ENCODE measurements around the gene SUGCT.

SUGCT gene

DNA sequence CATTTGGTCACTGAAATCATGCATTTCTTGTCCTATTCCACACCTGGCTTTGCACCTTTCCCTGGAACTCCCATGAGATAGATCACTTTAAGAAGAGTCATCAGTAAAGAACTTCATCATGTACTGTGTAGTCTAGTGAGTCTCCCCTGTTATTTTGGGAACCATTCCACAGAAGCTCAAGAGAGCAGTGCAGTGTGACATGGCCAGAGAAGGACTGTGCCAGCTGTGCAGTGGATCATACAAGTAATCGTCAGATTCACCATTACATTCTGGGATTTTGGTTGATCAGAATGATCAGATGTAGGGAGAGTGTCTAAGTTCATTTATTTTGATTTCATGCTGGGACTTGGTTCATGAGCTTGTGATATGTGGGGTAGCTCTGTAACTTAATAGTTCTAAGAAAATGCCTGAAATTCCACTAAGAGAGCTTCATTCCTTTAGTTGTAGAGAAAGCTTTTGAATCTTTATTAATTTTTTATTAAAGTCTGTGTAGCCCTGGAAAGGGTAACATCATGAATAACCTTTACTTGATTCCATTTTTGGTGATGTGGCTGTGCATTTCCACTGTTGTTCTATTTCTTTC lies 166.8 kb downstream of the SUGCT start:
- DNase-seq (ENCODE audit: low read depth): no peak
- TF ChIP-seq, protein P1, sequence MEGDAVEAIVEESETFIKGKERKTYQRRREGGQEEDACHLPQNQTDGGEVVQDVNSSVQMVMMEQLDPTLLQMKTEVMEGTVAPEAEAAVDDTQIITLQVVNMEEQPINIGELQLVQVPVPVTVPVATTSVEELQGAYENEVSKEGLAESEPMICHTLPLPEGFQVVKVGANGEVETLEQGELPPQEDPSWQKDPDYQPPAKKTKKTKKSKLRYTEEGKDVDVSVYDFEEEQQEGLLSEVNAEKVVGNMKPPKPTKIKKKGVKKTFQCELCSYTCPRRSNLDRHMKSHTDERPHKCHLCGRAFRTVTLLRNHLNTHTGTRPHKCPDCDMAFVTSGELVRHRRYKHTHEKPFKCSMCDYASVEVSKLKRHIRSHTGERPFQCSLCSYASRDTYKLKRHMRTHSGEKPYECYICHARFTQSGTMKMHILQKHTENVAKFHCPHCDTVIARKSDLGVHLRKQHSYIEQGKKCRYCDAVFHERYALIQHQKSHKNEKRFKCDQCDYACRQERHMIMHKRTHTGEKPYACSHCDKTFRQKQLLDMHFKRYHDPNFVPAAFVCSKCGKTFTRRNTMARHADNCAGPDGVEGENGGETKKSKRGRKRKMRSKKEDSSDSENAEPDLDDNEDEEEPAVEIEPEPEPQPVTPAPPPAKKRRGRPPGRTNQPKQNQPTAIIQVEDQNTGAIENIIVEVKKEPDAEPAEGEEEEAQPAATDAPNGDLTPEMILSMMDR (IDR thresholded peaks at IDR 0.05; ENCODE audit: low read depth, low read length, missing control alignments): no peak
- no peak overlapping the region for H3K4me3 ChIP-seq (ENCODE audit: low read depth, low read length)
- in situ Hi-C loops (cut with HindIII; ENCODE audit: low sequenced_read_pairs): no loop called here

DNA sequence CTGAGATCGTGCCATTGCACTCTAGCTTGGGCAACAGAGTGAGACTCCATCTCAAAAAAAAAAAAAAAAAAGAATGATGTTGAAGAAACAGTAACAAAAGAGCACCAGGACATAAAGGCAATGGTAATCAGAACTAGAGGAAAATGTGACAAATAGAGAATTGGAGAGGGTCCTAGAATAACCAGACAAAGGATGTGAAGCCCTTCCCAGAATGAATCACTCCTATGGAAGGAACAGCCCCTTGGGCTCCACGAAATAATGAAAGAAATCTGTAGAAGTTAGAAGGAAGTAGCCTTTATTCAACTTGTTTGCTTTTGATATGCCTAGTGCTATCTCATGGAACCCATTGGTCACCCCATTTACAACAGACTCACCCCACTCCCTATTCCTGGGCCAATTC lies 169.2 kb downstream of the SUGCT start:
- DNase-seq (ENCODE audit: low read depth): no peak
- in situ Hi-C loops (cut with HindIII; ENCODE audit: low sequenced_read_pairs): no loop called here
- TF ChIP-seq, protein P1 (IDR thresholded peaks at IDR 0.05; ENCODE audit: low read depth, low read length, missing control alignments): no peak
- H3K4me3 ChIP-seq (ENCODE audit: low read depth, low read length): no peak overlapping the region

DNA sequence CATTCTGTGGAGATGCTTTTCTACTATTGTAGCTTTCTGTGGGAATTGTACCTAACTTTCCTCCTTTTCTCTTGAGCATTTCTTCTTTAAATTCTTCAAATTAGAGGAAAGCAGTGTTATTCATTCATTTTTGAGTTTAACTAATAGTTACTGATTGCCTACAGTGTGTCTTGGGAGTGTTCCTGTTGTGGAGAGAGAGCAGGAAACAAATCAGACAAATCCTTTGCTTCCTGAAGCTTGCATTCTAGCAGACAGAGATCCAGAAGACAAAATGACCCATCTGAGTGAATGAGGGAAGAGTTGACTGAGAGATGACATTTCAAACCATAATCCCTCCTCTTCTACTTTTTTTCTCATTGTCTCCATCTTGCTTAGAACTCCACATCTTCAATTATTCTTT lies 170.4 kb downstream of the SUGCT start:
- TF ChIP-seq, protein P1 (IDR thresholded peaks at IDR 0.05; ENCODE audit: low read depth, low read length, missing control alignments): no peak
- H3K4me3 ChIP-seq (ENCODE audit: low read depth, low read length): no peak overlapping the region
- DNase-seq (ENCODE audit: low read depth): no peak
- in situ Hi-C loops (cut with HindIII; ENCODE audit: low sequenced_read_pairs): no loop called here

DNA sequence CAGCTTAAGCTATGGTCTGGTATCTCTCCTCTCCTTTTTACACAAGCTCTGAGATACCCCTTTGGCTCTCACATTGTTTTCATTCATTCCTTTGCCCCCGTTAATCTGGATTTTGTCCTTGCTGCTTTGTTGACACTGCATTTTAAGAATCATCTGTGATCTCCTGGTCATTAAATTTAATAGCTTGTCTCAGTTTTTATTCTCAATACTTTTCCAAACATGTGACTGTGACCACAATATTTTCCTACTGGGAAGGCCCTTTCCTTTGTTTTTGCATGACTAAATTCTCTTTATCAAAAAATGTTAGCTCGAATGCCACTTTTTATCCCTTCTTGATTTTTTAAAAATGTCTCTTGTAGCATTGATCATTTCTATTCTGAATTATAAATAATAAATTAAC lies 171.2 kb downstream of the SUGCT start:
- no peak for DNase-seq (ENCODE audit: low read depth)
- TF ChIP-seq, protein P1 (IDR thresholded peaks at IDR 0.05; ENCODE audit: low read depth, low read length, missing control alignments): no peak
- in situ Hi-C loops (cut with HindIII; ENCODE audit: low sequenced_read_pairs): no loop called here
- H3K4me3 ChIP-seq (ENCODE audit: low read depth, low read length): no peak overlapping the region

DNA sequence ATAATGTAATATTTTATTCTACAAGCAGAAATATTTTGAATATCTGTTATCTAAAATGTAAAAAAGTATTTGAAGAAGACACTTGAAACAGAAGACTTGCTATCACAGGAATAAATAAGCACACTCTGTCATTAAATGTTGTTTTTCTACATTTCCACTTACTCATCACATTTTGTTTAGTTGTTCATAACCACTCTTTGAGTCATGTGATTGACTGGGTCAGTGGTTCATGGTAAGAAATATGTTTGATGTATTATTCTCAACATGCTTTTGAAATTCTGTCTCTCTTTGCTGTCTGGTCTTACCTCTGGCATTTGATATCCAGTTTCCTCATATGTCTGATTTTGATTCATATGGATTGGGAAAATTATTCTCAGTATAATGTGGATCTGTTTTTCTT lies 171.8 kb downstream of the SUGCT start:
- in situ Hi-C loops (cut with HindIII; ENCODE audit: low sequenced_read_pairs): no loop called here
- no peak overlapping the region for H3K4me3 ChIP-seq (ENCODE audit: low read depth, low read length)
- TF ChIP-seq, protein P1 (IDR thresholded peaks at IDR 0.05; ENCODE audit: low read depth, low read length, missing control alignments): no peak
- no peak for DNase-seq (ENCODE audit: low read depth)

DNA sequence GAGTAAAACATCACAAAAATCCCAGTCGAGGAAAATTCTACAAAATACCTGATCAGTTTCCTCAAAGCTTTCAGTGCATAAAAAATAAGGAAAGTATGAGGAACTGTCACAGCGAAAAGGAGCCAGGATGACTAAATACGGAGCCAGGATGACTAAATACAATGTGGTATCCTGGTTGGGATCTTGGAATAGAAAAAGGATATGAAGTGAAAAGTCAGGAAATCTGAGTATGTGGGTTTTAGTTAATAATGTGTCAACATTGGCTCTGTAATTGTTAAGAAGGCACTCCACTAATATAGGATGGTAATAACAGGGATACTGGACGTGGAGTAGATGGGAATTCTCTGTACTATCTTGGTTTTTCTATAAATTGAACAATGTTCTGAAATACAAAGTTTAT lies 175.5 kb downstream of the SUGCT start:
- DNase-seq (ENCODE audit: low read depth): no peak
- TF ChIP-seq, protein P1 (IDR thresholded peaks at IDR 0.05; ENCODE audit: low read depth, low read length, missing control alignments): no peak
- in situ Hi-C loops (cut with HindIII; ENCODE audit: low sequenced_read_pairs): no loop called here
- no peak overlapping the region for H3K4me3 ChIP-seq (ENCODE audit: low read depth, low read length)

Data from astrocyte of the cerebellum (primary cell).